22Rv1 (cell line): ENCODE measurements around the gene ARVCF.

Source experiments
- CTCF ChIP-seq: fragments of 450-650 bp; IDR thresholded peaks from 2 replicates; pipeline ENCODE4 v1.5.1; 2017; ENCODE audit warnings: mild to moderate bottlenecking
- ZFX ChIP-seq: fragments of 450-650 bp; IDR thresholded peaks from 2 replicates; pipeline ENCODE4 v1.6.1; 2017; ENCODE audit warnings: antibody characterized with exemption, borderline replicate concordance

DNA sequence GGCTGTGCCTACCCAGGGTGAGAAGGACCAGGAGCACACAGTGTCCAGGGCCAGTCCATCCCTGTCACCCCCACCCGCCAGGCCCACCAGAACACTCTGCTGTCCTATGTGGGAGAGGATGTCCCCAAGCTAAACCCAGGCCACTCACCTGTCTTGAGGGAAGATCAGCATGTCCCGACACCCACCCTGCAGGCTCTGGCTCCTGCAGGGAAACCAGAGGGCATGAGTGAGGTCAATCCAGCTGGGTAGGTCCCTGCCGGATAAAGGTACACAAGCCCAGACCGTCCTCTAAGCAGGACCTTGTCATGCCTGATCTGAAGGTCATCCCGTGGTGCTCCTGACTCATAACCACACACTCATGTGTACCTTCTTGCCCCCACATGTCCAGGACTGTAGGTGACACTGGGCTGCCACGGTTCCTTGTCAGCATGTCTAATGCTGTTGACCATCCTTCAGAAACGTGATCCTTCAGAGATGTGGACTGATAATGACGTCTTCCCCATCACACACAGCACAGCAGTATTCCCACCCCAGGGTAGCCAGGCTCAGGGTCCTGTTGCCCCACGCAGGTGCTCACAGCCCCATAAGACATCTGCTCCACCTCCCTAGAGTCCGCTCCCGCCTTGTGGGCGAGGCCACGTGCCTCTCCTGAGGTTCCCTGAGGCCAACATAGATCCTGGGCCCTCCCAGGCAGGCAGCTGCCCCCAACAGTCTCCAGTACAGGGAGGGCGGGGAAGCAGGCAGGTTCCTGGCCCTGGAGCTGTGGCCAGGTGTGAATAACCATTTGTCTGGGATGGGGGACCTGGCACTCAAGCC lies 6.1 kb downstream of the ARVCF start:
- TF ChIP-seq CTCF (no peak), ZFX (no peak)
